Astrocyte (in vitro differentiated cells and primary cell): ENCODE data around the gene MRPL46. TPM values are rescaled to one million over a fixed set of nuclear protein-coding genes. Genes with fewer than 3 reads are reported as not detected.
"Not testable (repeated sequence)": the region's sequence is repeated elsewhere in the genome, so short reads cannot be mapped to it uniquely, and the experiment has no call there.

Source experiments
- DNase-seq: peaks from one replicate; pipeline ENCODE4 v3.0.0-alpha.2; 2010; ENCODE audit warnings: low read depth
- FAIRE-seq: peaks from 2 replicates; lab custom pipeline; 2011; peaks lifted over from hg19 to GRCh38; lab: Jason Lieb, UNC
- H2AFZ ChIP-seq: 2 replicates; pipeline ENCODE4 v1.6.0; 2012; ENCODE audit warnings: low read depth, low read length, inconsistent platforms
- H3K27ac ChIP-seq: 2 replicates; pipeline ENCODE4 v1.5.1; 2011; ENCODE audit warnings: low read depth, low read length, inconsistent platforms
- H3K27me3 ChIP-seq: 2 replicates; pipeline ENCODE4 v1.6.0; 2011; ENCODE audit warnings: low read length, inconsistent platforms; ENCODE audit not compliant: insufficient read depth
- H3K36me3 ChIP-seq: 2 replicates; pipeline ENCODE4 v1.5.1; 2011; ENCODE audit warnings: low read length, inconsistent platforms; ENCODE audit not compliant: insufficient read depth
- H3K4me1 ChIP-seq: 2 replicates; pipeline ENCODE4 v1.5.1; 2011; ENCODE audit warnings: low read length, inconsistent platforms; ENCODE audit not compliant: insufficient read depth
- H3K4me2 ChIP-seq: 2 replicates; pipeline ENCODE4 v1.6.0; 2012; ENCODE audit warnings: low read length, inconsistent platforms
- H3K4me3 ChIP-seq: 2 replicates; pipeline ENCODE4 v1.5.1; 2011; ENCODE audit warnings: low read depth, mild to moderate bottlenecking, low read length, inconsistent platforms; ENCODE audit not compliant: insufficient read depth
- H3K79me2 ChIP-seq: 2 replicates; pipeline ENCODE4 v1.6.0; 2012; ENCODE audit warnings: mild to moderate bottlenecking, low read length, inconsistent platforms; ENCODE audit not compliant: insufficient read depth
- H3K9ac ChIP-seq: 2 replicates; pipeline ENCODE4 v1.6.0; 2012; ENCODE audit warnings: mild to moderate bottlenecking, low read length, inconsistent platforms
- H3K9me3 ChIP-seq: 2 replicates; pipeline ENCODE4 v1.5.1; 2012; ENCODE audit warnings: low read depth, mild to moderate bottlenecking, low read length, inconsistent platforms; ENCODE audit not compliant: insufficient read depth
- H4K20me1 ChIP-seq: 2 replicates; pipeline ENCODE4 v1.6.0; 2012; ENCODE audit warnings: low read length, inconsistent platforms; ENCODE audit not compliant: insufficient read depth
- H3K27ac Mint-ChIP-seq: one replicate; pipeline ENCODE4 v1.8.0; 2021; ENCODE audit warnings: mild to moderate bottlenecking, mixed read lengths; ENCODE audit not compliant: unreplicated experiment
- H3K27me3 Mint-ChIP-seq: one replicate; pipeline ENCODE4 v1.8.0; 2021; ENCODE audit warnings: low read depth, mixed read lengths; ENCODE audit not compliant: unreplicated experiment
- H3K36me3 Mint-ChIP-seq: one replicate; pipeline ENCODE4 v1.8.0; 2021; ENCODE audit warnings: low read depth, mixed read lengths; ENCODE audit not compliant: unreplicated experiment
- H3K4me1 Mint-ChIP-seq: one replicate; pipeline ENCODE4 v1.8.0; 2021; ENCODE audit warnings: low read depth, mixed read lengths; ENCODE audit not compliant: unreplicated experiment
- H3K4me3 Mint-ChIP-seq: one replicate; pipeline ENCODE4 v1.8.0; 2021; ENCODE audit warnings: mild to moderate bottlenecking, moderate library complexity, mixed read lengths; ENCODE audit not compliant: unreplicated experiment
- H3K9me3 Mint-ChIP-seq: one replicate; pipeline ENCODE4 v1.8.0; 2021; ENCODE audit warnings: mild to moderate bottlenecking, mixed read lengths; ENCODE audit not compliant: unreplicated experiment
- CTCF ChIP-seq: IDR thresholded peaks from 2 replicates; pipeline ENCODE4 v1.5.1; 2011; ENCODE audit warnings: low read depth, mild to moderate bottlenecking, inconsistent platforms, low read length, moderate library complexity; ENCODE audit not compliant: insufficient read depth
- EZH2 ChIP-seq: IDR thresholded peaks from 2 replicates; pipeline ENCODE4 v1.6.1; 2012; ENCODE audit warnings: mild to moderate bottlenecking, low read length, inconsistent platforms; ENCODE audit not compliant: insufficient read depth
- total RNA-seq: library from RNA; stranded (reverse); gene quantifications from 2 replicates; pipeline ENCODE4 v1.2.1, GENCODE V29; 2021

MRPL46 gene
- total RNA-seq, 1 donor from 2014 or later: 24.3 TPM

GRCh38 chr15:88476635-88477060 is 9.5 kb upstream of the MRPL46 start:
- H3K4me3 Mint-ChIP-seq: no peak overlapping the region
- Histone ChIP-seq H3K36me3 (peaks cover 11% of the 10 kb centered on the region), H3K4me1 (no peaks in the 10 kb centered on the region), H2AFZ (no peak overlapping the region), H3K4me2 (no peak overlapping the region), H3K9me3 (no peaks in the 10 kb centered on the region), H4K20me1 (peaks cover 15% of the 10 kb centered on the region), H3K4me3 (no peak overlapping the region), H3K9ac (no peak overlapping the region), H3K79me2 (no peaks in the 10 kb centered on the region), H3K27ac (no peak overlapping the region), H3K27me3 (no peaks in the 10 kb centered on the region)
- FAIRE-seq (no peak), DNase-seq (peak; percentile 12)
- TF ChIP-seq EZH2 (no peak), CTCF (peak; percentile 51)
- H3K36me3 Mint-ChIP-seq: peaks cover 5% of the 10 kb centered on the region
- no peaks in the 10 kb centered on the region for H3K9me3 Mint-ChIP-seq
- H3K4me1 Mint-ChIP-seq: no peaks in the 10 kb centered on the region
- H3K27ac Mint-ChIP-seq: no peak overlapping the region
- no peaks in the 10 kb centered on the region for H3K27me3 Mint-ChIP-seq

DNA sequence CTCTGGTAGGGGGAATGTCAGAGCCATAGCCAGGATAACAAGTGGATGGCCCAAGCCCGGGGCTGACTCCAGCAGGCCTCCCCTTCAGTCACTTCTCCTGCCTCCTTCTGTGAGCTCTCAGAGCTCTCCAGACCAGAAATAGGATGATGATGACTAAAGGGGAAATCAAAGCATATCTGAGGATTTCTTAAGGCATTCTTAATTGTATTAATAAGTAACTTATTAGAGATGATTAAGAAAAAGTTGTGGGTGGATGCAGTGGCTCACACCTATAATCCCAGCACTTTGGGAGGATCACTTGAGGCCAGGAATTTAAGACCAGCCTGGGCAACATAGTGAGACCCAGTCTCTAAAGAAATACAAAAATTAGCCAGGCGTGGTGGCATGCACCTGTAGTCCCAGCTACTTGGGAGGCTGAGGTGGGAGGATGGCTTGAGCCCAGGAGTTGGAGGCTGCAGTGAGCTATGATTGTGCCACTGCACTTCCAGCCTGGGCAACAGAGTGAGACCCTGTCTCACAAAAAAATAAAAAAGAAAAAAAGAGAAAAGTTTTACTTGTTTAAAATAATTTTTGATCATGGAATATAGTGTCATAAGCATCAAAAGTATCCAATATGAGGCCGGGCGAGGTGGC is 6.6 kb upstream of the MRPL46 start:
- not testable (repeated sequence) for H3K9me3 ChIP-seq, H3K36me3 Mint-ChIP-seq

DNA sequence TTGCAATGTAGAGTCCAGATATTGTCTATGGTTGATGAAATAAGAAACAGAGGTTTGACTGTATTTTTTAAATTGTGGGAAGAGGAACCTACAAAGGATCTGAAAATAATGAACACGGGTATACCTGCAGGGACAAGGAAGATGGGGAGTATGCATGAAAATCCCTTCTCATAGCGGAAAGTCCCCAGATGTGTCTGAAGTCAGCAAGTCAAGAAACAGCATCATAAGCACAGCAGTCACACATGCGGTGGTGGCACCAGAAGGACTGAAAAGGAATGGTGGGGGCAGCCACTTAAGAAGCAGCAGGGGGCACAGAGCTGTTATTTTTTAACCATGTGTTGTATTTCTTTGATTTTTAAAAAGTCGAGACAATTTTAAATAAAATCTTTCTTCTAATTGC is 5.0 kb upstream of the MRPL46 start:
- Histone ChIP-seq H3K79me2 (peaks cover 31% of the 10 kb centered on the region), H2AFZ (no peak overlapping the region), H3K36me3 (peaks cover 4% of the 10 kb centered on the region), H3K9ac (no peak overlapping the region), H3K4me2 (no peak overlapping the region), H3K9me3 (no peaks in the 10 kb centered on the region), H3K27ac (no peak overlapping the region), H4K20me1 (peaks cover 9% of the 10 kb centered on the region), H3K4me1 (peaks cover 7% of the 10 kb centered on the region), H3K27me3 (no peaks in the 10 kb centered on the region), H3K4me3 (no peak overlapping the region)
- no peaks in the 10 kb centered on the region for H3K9me3 Mint-ChIP-seq
- FAIRE-seq: no peak
- no peak overlapping the region for H3K27ac Mint-ChIP-seq
- TF ChIP-seq EZH2 (no peak), CTCF (no peak)
- H3K27me3 Mint-ChIP-seq: no peaks in the 10 kb centered on the region
- no peak for DNase-seq
- peaks cover 4% of the 10 kb centered on the region for H3K4me1 Mint-ChIP-seq
- H3K36me3 Mint-ChIP-seq: peaks cover 5% of the 10 kb centered on the region
- no peak overlapping the region for H3K4me3 Mint-ChIP-seq

More for the DNA sequence above, 6.6 kb upstream of the MRPL46 start:
- H3K4me3 ChIP-seq, FAIRE-seq, H3K4me2 ChIP-seq, H3K4me3 Mint-ChIP-seq, H3K9ac ChIP-seq, H3K27ac Mint-ChIP-seq, H3K27me3 ChIP-seq, H3K9me3 Mint-ChIP-seq, H3K27ac ChIP-seq, H3K4me1 Mint-ChIP-seq, H3K27me3 Mint-ChIP-seq, H2AFZ ChIP-seq, H3K4me1 ChIP-seq, DNase-seq: not testable (repeated sequence)
- Histone ChIP-seq H3K36me3 (peaks cover 11% of the 10 kb centered on the region), H3K79me2 (peaks cover 18% of the 10 kb centered on the region), H4K20me1 (peaks cover 15% of the 10 kb centered on the region)
